ENCODE measurements around the gene OR2A14. TPM values are rescaled to one million over a fixed set of nuclear protein-coding genes. Genes with fewer than 3 reads are reported as not detected.

OR2A14 gene
- total RNA-seq: not detected

DNA sequence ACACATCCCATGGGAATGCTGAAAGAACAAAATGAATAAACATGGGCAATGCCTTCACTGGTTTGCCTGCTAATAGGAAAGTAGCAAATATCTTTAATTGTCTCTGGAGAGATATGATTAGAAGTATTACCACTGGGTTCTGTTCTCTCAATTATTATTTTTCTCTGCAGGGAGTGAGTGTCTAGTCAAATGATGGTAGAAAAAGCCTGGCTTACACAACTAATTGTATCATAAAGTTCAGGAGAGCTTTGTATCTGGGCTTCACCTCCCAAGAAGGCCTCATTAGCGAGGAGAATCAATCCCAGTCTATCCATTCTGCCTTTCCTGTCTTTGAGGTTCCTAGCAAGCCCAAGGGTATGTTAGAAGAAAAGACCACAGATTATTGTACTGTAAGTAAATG, at the start of gene OR2A14:
Gene OR2A14 (plus strand): TSS at position 301 of the 400 bp plus-strand sequence. CDS start 5,937 bp downstream, outside the sequence.

GRCh38 chr7:144085978-144086377, 37.0 kb upstream of the OR2A14 start, which contains the start of gene OR2A12:
Gene OR2A12, plus strand, starts transcription at chr7:144086278. Its CDS starts 8,830 bp downstream, at chr7:144095108.

GRCh38 chr7:144109283-144109682, 13.7 kb upstream of the OR2A14 start, which contains the start of gene OR2A2:
Gene OR2A2, plus strand, starts transcription at chr7:144109583. Its CDS starts 0 bp downstream, at chr7:144109583.

Small RNA genes within 50 kb of the gene (small RNA-seq; reads per million reads assigned to genes)
- not detected for gene OR2A41P (ENCODE audit: low replicate concordance)

Other genes with a start within 250 kb of the OR2A14 start
- 206 TPM for gene TCAF1, start 221.0 kb upstream of the OR2A14 start, total RNA-seq
- not detected for gene OR2F2, start 187.9 kb upstream of the OR2A14 start, total RNA-seq
- gene OR2F1, start 168.3 kb upstream of the OR2A14 start, total RNA-seq: not detected
- not detected for gene OR6B1, start 122.9 kb upstream of the OR2A14 start, total RNA-seq
- not detected for gene OR2A5, start 74.2 kb upstream of the OR2A14 start, total RNA-seq
- not detected for gene OR2A25, start 53.4 kb upstream of the OR2A14 start, total RNA-seq
- not detected for gene OR2A12, start 36.9 kb upstream of the OR2A14 start, total RNA-seq
- not detected for gene OR2A2, start 13.6 kb upstream of the OR2A14 start, total RNA-seq
- 1.6 TPM for gene CTAGE4, start 60.3 kb downstream of the OR2A14 start, total RNA-seq
- gene ARHGEF35, start 72.7 kb downstream of the OR2A14 start, total RNA-seq: 1.6 TPM
- gene OR2A42, start 116.4 kb downstream of the OR2A14 start, total RNA-seq: under 0.01 TPM
- 0.94 TPM for gene OR2A7, start 141.6 kb downstream of the OR2A14 start, total RNA-seq
- not detected for gene CTAGE8, start 146.1 kb downstream of the OR2A14 start, total RNA-seq
- gene OR2A1, start 189.2 kb downstream of the OR2A14 start, total RNA-seq: not detected
- 1.3 TPM for gene ARHGEF5, start 232.2 kb downstream of the OR2A14 start, total RNA-seq